ENCODE measurements around the gene NRXN3.

- TF ChIP-seq CTCF (IDR thresholded peaks at IDR 0.05 in 2 of 3, conservative IDR thresholded peaks at IDR 0.05 in 1 of 3; ENCODE audit: borderline replicate concordance in 1 of 3, insufficient read depth in 1 of 3, low read depth in 2 of 3, low read length in 2 of 3) (no peak), POLR2A (IDR thresholded peaks at IDR 0.05; ENCODE audit: borderline replicate concordance, extremely low read depth, insufficient read depth, insufficient read length) (no peak), REST (IDR thresholded peaks at IDR 0.05; ENCODE audit: low read depth) (no peak), POLR2AphosphoS5 (IDR thresholded peaks at IDR 0.05; ENCODE audit: low read depth, low read length) (no peak), TCF7L2 (IDR thresholded peaks at IDR 0.05; ENCODE audit: borderline replicate concordance, extremely low read depth, insufficient read depth, insufficient read length) (no peak), SRF (IDR thresholded peaks at IDR 0.05; ENCODE audit: low read depth) (no peak), ZNF274 (IDR thresholded peaks at IDR 0.05; ENCODE audit: low read depth, low read length) (no peak), SIN3A (IDR thresholded peaks at IDR 0.05; ENCODE audit: low read depth) (no peak), CEBPB (IDR thresholded peaks at IDR 0.05; ENCODE audit: low read depth) (no peak), EZH2 (IDR thresholded peaks at IDR 0.05) (no peak)
These were observed 1224.9 kb downstream of the NRXN3 start for GRCh38 chr14:79395061-79395460.

All from HCT116 (cell line).